ENCODE results near the gene UFD1.
"Not testable (repeated sequence)": the region's sequence is repeated elsewhere in the genome, so short reads cannot be mapped to it uniquely, and the experiment has no call there.

Gene UFD1

DNA sequence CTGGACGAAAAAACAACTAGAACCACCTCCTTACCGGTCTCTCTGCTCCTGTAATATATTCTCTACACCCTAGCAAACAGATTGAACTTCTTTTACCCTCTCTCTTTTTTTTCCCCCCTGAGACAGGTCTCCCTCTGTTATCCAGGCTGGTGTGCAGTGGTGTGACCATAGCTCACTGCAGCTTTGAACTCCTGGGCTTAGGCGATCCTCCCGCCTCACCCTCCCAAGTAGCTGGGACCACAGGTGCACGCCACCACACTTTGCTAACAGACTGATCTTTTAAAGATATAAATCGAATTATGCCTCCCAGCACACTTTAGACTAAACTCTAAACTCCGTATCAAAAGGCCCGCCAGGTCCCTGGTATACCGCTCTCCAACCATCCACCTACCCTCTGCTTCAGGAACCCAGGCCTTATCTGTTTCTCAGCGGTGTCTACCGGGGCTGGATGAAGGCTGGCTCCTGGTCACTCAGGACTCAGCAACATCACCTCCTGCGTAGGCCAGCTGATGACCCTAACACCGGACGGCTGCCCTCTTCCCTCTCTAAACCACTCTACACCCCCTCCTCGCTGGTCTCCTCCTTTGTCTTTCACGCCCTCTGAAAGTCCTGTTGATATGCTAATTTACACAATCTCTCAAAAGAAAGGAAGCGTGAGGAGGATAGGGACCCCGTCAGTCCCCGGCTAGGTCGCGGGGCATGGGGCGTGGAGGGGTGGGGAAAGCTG lies 32.2 kb downstream of the UFD1 start:
- no peak for DNase-seq

DNA sequence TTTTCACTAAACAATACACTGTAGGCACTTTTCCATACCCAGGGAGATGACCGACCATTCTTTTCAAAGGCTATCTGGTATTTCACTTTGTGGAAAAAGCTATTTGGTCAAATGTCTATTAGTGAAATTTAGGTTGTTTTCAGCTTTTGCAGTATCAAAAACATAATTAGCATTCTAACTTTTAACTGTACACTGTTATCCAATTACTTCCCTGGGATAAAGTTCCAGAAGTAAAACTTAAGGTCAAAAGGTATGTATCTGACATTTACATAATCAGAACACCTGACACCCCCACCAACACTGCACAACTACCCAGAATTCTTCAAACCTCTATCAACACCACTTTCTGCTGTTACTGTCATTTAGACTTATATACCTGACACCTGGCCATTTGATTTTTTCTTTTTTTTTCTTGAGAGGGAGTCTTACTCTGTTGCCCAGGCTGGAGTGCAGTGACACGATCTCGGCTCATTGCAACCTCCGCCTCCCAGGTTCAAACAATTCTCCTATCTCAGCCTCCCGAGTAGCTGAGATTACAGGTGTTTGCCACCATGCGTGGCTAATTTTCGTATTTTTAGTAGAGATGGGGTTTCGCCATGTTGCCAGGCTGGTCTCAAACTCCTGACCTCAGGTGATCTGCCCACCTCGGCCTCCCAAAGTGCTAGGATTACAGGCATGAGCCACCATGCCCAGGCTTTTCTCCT lies 33.6 kb downstream of the UFD1 start:
- not testable (repeated sequence) for DNase-seq

DNA sequence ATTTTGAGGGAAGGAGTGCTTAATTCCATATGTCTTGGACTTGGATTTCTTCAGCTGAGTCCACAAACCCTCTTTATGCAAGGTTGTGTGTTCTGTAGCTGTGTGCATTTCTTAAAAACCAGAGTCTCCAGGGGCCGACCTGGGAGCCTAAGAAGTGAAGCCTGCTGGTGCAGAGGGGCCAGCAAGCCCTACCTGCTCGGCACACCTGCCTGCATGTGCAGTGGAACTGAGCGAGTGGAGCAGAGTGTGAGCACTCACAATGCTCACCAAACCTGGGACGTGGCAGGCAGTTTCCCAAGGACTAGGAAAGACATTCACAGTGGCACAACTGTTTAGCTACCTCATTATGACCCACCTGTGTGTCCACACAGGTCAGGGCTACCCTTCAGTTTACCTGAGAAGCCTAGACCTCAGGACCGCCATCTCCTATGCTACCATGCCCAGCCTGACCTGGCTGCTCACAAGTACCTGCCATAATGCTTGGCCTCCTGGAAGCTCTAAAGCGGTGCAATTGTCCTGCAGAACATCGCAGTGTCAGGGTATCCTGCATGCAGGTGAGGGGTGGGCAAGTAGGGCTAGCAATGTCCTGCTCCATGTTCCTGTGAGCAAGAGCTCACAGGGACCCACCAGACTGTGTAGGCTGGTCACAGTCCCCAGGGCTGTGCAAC lies 35.3 kb downstream of the UFD1 start:
- no peak for DNase-seq

DNA sequence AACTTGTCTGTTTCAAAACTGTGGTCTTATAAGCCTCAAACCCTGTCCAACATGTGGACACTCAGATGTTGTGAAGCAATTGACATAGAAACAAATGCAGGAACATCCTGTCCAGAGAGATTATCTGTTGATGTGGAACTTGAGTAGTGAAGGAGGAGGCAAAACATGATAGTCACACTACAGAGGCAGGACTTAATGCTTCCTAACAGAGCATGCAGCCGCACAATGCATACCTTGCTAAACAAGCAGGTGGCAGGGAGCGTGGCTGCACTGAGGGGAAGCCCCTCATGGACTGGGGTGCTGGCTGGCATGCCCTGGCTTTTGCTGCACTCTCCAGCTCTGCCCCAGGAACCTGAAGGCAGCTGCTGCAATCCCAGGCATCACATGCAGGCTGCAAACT lies 36.8 kb downstream of the UFD1 start:
- DNase-seq, result no peak

DNA sequence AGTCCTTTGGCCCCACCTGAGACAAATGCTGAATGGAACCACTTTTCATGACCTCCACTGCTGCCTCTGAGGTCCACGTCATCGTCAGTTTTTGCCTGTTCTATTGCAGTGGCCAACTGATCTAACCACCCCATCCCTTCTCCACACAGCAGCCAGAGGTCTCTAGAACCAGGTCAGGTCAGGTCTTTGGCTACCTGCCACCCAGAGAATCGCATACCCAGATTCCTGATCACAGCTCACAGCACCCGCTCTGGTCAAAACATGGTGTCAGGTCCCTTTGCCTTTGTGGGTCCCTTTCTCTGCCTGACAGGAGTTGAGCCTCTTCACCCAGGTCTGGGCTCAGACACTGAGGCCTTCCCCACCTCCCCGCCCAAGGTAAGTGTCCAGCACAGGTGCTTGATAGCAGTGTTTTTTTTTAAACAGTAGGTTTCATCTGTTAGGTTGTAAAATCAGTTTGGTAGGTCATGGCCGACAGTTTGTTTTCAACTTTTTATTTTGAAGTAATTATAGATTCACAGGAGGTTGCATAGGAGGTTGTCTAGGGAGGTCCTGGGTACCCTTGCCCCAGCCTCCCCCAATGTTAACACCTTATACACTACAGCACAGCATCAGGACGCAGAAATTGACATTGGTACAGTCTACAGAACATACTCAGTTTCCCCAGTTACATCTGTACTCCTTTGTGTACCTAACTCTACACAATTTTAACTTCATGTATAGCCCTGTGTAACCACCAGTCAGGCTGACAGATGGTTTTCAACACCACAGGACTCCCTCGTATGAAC lies 38.4 kb downstream of the UFD1 start:
- DNase-seq, result no peak

DNA sequence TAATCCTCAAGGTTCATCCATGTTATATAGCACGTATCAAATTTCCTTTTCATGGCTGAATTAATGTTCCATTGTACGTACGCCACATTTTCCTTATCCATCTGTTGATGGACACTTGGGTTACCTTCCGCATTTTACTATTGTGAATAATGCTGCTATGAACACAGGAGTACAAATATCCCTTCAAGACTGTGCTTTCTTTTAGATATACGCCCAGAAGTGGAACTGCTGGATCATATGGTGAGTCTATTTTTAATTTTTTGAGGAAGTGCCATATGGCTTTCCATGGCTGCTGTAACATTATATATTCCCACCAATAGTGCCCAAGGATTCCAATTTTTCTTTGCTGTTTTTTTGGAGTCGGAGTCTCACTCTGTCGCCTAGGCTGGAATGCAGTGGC lies 40.7 kb downstream of the UFD1 start:
- DNase-seq, result no peak

DNA sequence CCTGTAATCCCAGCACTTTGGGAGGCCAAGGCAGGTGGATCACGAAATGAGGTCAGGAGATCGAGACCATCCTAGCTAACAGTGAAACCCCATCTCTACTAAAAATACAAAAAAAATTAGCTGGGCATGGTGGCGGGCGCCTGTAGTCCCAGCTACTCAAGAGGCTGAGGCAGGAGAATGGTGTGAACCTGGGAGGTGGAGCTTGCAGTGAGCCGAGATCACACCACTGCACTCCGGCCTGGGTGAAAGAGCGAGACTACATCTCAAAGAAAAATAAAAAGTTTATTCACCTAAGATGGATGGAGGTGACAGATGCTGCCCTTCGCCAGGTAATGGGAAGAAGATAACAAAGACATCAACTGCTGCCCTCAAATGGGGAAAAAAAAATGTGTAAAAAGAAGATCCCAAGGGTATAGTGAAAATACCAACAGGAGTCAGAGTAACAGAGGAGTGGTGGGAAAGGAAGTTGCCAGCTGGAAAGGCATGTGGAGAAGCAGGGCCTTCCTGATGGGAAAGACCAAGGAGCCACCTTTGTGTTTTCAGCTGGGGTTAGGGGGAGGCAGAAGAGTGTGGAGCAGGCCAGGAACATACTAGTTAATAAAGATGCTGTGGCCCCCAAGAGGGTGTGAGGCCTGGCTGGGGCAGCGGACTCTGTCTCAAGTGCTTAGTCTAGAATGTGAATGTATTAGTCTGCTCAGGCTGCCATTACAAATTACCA lies 42.4 kb downstream of the UFD1 start:
- not testable (repeated sequence) for DNase-seq

DNA sequence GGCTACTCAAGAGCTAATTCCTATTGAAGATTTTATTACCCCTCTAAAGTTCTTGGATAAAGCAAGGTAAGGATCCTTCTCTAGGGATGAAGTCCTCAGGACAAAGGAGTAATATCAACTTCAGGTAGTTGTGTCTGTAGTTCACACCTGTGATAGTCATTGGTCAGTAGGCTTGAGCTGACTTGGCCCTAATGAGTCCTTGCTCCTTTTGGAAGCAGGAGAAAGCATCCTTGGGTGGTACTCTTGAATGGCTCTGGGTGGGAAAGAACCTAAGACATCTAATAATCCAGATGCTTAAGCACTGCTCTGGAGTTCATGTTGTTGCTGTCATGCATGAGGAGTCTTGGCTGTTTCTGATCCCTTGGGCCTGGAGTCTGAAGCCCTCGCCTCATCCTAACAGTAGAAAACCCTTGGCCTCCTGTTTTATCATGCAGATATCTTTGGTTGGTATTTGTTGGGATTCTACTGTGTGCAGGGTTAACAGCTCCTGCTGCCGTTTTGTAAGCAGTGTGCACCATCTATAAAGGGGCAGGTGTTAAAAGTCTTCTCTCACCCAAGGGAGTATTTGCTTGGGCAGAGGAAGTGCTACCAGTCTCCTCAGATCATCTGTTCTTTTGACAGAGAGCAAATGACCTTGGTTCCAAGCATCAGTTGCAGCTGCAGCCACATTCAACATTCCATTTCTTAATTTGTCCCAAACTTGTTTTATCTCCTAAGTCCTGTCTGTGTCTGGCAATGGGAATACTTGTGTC lies 44.0 kb downstream of the UFD1 start:
- no peak for DNase-seq

DNA sequence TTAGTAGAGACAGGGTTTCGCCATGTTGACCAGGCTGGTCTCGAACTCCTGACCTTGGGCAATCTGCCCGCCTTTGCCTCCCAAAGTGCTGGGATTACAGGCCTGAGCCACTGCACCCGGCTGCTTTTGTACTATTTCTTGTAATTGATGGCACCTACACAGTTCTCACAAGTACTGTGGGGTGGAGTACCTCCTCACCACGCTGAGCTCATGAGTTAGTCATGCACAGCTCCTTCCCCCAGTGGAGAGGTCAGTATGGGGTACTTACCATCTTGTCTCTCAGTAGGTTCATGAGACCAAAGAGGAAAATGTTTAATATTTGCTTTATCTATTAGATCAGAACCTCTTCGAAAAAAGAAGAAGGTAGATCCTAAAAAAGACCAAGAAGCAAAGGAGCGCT lies 44.6 kb downstream of the UFD1 start:
- no peak for DNase-seq

DNA sequence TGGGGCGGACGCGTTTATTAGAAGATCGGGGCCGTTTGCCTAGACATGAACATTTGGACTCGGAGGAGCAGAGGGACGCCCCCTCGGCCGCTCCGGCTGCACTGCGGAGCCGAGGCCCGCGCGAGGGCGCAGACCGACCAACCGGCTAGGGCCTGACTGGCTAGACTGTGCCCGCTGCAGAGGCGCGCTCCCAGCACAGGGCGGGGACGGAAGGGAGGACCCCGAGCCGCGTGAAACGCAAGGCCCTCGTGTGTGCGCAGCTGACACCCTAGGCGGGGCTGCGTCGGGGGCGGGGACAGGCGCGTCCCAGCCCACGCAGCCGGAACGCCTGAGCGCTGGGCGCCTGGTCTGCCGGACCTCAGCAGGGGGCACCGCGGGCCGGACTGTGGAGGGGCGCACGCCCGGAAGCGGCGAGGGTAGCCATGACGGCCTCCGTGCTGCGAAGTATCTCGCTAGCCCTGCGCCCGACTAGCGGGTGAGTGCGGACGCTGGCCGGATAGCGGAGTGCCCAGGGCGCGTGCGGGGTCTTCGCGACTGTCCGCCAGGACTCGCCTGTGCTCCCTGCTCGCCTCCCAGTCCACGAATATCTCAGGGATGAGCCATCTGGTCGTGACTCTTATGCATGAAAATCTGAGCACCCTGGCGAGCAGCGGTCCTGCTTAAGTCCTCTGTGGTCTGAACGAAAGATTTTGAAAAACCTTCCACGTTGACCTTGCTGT lies 46.7 kb downstream of the UFD1 start, which contains the start of gene MRPL40:
Gene MRPL40 (plus strand): TSS at position 413 of the 719 bp plus-strand sequence. CDS start 10 bp downstream, at position 423.
- peak; percentile 97 for DNase-seq

DNA sequence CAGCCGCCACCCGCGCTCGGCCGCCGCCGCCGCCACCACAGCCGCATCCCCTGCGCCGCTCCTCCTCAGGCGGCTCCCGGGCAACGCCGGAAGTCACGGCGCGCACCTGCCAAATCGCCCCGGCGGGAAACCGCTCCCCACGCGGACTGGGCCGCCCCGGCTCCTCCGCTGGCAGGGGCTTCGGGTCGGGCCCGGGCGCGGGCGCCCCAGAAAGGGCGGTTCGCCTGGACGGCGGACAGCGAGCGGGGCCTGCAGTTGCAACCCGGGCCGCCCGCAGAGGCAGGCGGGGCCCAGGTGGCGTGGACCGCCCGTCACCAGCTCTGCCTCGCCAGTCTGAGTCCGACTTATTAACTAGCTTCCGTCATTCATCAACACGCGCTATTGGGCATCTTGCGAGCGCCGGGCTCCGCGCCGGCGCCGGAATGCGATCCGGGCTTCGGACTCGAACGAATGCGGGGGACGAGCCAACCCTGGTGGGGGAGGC lies 47.3 kb downstream of the UFD1 start, which contains the start of gene HIRA:
Gene HIRA (minus strand): TSS at position 85 of the 484 bp plus-strand sequence. CDS start 257 bp downstream, outside the sequence.
- DNase-seq, result peak; percentile 88

DNA sequence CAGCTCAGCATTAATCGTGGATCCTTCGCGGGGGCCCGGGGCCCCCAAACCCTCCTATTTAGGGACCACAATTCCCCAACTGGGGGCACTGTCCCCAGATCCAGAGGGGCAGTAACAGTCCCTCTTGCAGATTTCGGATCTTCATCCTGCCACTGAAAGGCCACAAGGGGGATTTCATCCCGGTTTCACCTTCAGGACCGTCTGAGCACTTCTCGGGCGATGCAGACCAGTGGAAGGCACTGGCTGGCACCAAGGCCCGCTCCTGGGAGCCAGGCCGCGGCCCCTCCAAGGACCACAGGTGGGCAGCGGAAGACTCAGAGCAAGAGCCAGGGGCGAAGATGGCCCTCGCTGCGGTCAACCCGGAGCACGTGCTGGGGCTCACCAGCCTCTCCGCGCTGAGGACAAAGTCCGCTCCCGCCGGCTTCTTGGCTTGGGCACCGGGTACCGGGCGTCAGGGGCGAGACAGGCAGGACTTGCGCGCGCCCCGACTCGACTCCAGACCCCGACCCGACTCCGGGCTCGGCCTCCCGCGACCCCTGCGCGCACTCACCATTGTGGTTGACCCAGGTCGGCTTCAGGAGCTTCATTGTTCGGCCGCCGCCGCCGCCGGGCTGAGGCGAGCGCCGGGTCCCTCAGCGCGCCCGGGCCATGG lies 48.0 kb downstream of the UFD1 start:
- DNase-seq, result peak; percentile 34

DNA sequence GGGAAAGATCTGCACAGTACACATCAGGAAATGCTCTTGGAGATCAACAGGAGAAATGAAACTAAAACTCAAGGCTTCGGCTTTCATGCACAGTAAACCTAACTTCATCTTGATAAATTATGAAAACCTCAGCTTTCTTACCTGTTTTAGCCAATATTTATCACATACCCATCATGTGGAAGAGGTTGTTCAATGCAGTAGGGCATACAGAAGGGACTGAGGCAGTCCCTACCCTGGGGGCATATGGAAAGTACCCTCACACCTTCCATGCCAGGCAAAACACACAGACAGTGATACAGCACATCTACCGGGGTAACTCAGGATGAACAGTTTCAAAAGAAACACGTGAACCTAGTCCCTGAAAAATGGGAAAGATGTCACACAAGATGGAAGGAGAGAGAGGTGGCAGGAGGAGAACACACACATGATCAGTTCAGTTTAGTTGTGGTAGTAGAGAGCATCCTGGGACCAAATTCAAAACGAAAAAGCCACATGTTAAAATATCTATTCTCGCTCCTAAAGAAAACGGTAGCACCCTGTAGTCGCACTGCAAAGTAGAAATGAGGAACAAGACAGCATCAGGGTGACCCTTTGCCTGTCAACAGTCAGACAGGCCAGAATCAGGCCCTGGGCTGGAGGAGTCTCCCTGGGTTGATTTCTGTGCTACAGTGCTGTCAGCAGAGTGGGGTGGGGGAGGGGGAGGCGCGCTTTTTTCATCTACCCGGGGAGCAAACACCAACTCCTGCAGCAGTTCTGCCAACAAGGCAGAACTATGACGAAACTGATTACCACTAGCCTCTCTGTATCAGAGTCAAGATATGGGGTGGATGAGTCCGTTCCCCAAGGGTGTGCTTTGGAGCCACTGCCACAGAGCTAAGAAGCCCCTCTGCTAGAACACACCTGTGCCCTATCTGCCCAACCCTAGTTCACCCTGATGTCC lies 48.8 kb downstream of the UFD1 start:
- peak; percentile 45 for DNase-seq

DNA sequence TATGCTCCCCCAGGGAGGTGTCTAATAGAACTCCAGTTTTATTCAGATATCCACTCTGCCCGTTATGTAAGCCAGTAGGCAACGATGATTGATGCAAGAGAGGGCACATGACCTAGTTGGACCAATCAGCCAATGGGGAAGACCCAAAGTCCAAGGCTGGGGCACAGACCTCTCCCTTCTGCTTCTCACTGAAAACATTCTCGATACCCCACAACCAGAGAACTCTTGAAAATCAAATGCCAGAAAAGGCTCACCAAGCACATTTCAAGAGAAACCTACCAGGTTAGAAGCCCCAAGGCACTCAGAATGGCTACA lies 54.9 kb downstream of the UFD1 start:
- DNase-seq, result no peak

DNA sequence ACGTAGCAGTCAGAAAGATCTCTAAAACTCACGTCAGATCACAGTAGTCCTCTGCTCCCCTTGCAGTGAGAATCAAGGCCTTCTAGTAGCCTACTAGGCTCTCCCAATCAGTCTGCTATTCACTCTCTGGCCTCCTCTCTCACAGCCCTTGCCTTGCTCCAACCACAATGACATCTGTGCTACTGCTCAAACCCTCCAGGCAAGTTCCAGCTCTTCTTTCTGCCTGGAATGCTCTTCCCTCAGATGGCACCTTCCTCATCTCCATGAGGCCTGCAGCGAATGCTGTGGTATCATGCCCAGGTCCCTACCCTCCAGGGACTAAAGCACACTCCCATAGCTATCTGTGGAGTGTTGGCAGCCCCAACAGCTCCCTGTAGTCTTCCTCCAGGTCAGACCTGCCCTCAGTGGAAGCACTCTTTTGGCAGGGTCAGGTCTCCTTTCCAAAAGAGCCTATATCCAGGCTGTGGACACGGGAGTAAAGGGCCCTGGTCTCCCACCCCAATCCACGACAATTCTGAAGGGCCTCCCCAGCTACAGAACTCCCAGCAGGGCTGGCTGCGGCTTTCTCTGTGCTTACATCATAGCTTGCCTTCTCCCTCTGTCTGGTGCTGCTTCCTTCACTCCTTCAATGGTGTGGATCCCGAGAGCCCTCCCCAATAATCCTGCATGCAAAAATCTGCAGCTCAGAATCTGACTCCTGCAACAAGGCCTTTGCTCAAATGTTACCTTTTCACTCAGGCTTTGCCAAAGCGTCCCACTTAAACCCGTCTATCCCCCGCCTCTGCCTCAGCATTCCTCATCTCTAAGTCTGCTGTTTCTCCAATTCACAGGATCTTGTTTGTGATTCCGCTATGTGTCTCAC lies 56.3 kb downstream of the UFD1 start:
- DNase-seq, result no peak

DNA sequence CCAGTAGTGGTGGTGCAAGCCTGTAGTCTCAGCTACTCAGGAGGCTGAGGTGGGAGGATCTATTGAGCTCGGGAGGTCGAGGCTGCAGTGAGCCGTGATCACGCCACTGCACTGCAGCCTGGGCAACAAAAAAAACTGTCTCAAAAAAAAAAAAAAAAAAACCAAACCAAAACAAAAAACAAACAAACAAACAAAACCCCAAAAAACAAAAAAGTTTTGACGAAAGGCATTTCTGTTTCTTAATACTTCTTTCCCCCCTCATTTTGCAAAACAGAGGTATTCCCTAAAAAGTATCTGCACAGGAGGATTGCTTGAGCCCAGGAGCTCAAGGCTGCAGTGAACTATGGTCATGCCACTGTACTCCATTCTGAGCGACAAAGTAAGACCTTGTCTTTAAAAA lies 58.7 kb downstream of the UFD1 start:
- DNase-seq, result no peak

DNA sequence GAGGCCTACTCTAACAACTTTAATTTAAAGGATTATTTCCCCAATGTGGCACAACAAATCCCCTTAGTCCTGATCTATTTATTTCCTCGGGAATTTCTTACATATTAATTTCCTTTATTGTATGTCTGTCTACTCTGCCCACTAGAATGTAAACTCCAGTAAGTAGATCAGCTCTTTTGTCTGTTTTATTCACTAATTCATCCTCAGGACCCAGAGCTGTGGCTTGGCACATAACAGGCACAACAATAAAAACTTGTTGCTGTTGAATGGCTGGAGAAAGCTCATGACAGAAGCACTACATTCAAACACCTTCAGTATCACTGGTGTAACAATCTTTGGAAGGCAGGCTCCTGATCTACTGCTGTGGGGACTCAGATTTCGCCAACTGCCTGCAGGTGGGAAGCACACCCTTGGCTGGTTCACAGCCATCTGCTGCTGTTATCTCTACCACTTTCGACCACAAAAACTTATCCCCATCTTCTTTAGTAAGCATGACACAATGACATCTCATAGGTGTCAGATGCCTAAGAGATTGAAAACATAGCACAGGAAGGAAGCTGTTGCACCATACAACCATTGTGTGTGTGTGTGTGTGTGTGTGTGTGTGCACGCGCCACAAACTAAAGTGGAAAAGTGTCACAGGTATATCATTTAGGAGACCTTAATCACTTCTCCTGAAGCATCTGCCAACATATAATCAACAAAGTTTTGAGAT lies 59.4 kb downstream of the UFD1 start:
- no peak for DNase-seq
